ENCODE measurements around the gene JSRP1.

- no peak for TF ChIP-seq YY1 (tag by site-specific recombination; IDR thresholded peaks at IDR 0.05)
- no peak for TF ChIP-seq CTCF (tag by site-specific recombination; IDR thresholded peaks at IDR 0.05)
- TF ChIP-seq ZNF624 (tag by site-specific recombination; IDR thresholded peaks at IDR 0.05): no peak
- no peak for TF ChIP-seq ZSCAN4 (tag by site-specific recombination; IDR thresholded peaks at IDR 0.05)
- no peak for TF ChIP-seq TSHZ1 (tag by site-specific recombination; IDR thresholded peaks at IDR 0.05; ENCODE audit: borderline replicate concordance)
Observed at GRCh38 chr19:2249010-2249866, 7.0 kb downstream of the JSRP1 start, which contains the start of gene AMH.

Measured in HEK293 (cell line).